GM18508 (cell line): ENCODE results near the gene FAM136A.
"Not testable (repeated sequence)": the region's sequence is repeated elsewhere in the genome, so short reads cannot be mapped to it uniquely, and the experiment has no call there.

Source experiments
- ATAC-seq: cut with Tn5 transposase; IDR thresholded peaks from one replicate; pipeline ENCODE4 v1.9.1; 2021; ENCODE audit warnings: moderate number of reproducible peaks; ENCODE audit not compliant: insufficient read depth, unreplicated experiment

The FAM136A gene

DNA sequence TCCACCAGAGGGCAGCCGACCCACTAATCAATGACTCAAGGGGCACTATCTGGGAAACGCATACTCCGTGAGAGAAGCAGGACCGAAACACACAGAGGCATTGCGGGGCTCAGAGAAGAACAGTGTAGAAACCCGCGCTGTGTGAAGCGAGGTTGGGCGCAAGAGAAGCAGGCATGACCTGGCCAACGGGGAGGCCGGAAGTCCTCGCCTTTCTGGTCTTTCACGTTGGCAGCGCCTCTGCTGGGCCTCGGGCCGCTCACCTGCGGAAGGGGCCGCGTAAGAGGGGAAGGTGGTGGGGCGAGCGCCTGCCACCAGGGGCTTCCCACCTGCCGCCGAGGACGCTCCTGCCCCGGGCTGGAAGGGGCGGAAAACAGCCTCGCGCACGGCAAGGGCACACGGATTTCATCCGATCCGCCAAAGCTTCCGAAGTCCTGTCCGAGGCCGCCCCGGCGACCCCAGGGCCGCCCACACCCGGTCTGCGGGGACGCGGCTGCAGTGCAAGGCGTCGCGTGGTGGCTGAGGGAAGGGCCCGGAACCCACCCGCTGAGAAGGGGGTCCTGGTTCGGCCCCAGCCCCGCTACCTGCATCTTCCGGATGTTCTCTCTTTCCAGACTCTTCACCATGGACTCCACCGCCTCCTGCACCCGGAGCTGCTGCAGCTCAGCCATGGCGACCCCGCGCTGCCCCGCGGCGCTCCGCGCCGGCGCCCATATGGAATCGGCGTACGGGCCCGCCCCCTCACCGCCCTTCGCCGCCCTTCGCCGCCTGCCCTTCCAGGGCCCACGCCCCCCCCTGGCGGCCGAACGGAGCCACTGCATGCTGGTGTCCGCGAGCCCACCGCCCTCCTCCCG lies at the start of gene FAM136A:
FAM136A (minus strand) TSS at position 724 of the 851 bp plus-strand sequence; CDS start at position 668, 56 bp downstream.
- ATAC-seq, result peak; percentile 40

DNA sequence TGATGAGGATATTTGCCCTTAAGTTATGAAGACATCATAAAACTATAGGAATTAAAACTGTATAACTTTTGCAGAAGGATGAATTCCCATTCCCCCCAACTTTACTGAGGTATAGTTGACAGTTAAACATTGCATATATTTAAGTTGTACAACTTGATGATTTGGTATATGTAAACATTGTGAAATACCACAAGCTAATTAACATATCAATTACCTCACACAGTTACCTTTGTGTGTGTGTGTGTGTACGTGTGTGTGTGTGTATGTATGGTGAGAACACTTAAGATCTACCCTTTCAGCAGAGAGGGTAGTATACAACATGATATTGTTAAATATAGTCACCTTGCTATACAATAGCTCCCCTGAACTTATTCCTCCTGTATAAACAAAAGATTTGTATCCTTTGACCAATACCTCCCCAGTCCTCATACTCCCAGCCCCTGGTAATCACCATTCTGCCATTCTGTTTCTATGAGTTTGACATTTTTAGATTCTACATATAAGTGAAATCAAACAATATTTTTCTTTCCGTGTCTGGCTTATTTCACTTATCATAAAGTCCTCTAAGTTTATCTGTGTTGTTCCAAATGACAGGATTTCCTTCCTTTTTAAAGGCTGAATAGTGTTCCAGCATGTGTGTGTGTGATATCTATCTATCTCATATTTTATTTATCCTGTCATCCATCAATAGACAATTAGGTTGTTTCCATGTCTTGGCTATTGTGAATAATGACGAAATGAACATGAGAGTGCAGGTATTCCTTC lies 48.2 kb upstream of the FAM136A start:
- no peak for ATAC-seq

- no peak for ATAC-seq
These were observed 46.0 kb upstream of the FAM136A start for GRCh38 chr2:70347831-70348230.

DNA sequence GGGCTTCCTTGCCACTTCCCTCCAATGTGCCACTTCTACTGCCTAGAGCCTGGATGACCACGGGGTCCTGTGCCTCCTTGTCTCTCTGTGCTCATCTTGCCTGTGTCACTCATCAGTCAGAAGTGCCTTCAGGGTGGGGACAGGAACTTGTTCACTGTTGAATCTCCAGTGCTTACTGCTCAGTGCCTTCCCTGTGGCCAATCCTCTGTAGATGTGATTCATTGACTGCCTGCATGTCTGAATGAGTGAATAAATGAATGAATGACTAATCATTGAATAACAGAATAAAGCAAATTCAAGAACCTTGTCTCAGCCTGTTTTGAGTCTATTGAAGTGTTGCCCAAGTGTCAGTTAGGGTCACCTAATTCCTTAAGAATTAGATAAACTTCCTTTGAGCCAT lies 42.3 kb upstream of the FAM136A start:
- no peak for ATAC-seq

- no peak for ATAC-seq
These were observed 39.6 kb upstream of the FAM136A start for GRCh38 chr2:70341477-70341765.

DNA sequence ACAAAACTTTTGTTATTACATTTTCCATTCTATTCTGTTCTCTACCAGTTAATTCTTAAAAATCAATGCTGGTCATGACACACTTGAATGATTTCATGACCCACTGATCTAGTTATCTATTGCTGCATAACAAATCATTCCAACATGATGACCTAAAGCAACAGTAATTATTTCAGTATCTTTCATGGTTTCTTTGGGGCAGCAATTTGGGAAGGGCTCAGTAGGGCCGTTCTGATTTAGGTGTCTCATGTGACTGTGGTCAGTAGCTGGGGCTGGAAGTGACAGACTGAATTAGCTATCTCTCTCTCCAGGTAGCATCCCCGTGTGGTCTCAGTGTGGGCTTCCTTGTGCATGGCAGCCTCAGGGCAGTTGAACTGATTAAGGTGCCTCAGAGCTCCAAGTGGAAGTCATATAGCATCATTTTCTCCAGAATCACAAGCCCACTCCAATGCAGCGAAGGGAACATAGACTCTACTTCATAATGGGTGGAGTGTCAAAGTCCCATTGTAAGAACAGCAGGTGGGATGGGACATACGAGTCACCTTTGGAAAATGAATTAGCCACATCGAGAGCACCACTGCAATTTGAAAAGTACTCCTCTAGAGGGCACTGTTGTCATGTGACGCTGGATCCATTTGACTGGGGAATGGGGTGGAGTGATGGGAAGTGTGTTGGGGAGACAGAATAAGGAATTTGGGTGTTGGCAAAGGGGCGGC lies 39.1 kb upstream of the FAM136A start:
- no peak for ATAC-seq

- ATAC-seq, result no peak
These were observed 38.2 kb upstream of the FAM136A start for GRCh38 chr2:70340075-70340474.

- ATAC-seq, result no peak
These were observed 34.7 kb upstream of the FAM136A start for GRCh38 chr2:70336552-70336951.

- ATAC-seq, result no peak
These were observed 29.1 kb upstream of the FAM136A start for GRCh38 chr2:70331012-70331411.

- no peak for ATAC-seq
These were observed 28.6 kb upstream of the FAM136A start for GRCh38 chr2:70330476-70330875.

DNA sequence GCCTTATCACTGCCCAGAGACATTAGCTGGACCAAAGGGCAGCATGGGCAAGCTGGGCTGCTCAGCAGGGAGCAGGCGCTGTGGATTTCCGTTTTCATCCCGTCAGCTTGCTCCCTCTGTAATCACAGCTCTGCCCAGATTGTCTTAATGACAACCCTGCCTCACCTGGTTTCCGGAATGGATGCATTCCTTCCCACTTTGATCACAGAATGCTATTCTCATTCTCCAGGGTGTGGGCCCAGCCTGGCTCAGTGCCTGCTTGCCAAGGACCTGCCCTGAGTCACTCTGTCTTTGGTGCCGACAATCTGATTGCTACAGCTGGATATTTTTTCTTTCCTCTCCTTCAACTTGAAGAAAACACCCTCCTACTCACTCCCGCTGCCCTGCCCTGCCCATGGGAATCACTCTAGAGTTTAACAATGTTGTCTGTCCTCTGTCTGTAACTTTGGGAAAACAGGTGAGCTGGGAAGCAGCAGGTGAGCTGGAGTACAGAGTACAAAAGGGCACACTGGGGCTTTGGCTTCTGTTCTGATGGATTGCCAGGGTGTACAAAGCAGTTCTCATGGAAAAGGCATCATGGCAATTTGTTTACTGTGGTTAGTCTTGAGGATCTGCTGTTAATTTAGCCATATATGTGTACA lies 27.2 kb upstream of the FAM136A start:
- no peak for ATAC-seq

DNA sequence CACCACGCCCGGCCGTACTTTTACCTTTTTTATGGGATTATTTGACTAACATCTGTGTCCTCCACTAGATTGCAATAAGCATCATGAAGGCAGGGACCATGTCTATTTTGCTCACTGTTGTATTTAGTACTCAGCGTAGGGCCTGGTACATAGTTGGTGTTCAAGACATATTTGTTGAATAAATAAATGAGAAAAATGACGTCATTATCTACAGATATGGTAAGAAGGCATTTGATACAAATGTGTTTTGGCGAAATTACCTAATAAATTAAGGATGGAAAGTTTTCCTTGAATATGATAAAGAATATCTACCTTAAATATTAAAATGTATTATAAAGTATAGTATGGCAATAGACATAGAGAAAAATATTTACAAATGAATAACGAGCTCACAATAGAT lies 24.0 kb upstream of the FAM136A start:
- ATAC-seq, result no peak

DNA sequence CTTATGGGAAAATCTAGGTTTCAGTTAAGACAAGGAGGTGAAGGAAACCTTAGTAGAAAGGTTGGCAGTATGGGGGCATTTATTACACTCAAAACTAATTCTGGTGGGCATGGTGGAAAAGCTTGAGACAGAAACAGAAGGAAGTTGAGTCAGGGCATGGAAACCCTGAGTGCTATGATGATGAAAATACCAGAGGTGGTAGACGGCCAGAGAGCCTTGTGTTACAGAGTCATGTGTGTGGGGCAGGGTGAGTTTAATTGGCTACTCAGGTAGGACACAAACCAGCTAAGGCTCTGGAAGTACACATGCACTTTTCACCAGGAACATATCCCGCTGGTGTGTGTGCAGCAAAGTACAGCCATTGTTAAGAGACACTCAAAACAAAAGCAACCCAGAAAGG lies 20.7 kb upstream of the FAM136A start:
- no peak for ATAC-seq

- no peak for ATAC-seq
These were observed 19.5 kb upstream of the FAM136A start for GRCh38 chr2:70321370-70321769.

DNA sequence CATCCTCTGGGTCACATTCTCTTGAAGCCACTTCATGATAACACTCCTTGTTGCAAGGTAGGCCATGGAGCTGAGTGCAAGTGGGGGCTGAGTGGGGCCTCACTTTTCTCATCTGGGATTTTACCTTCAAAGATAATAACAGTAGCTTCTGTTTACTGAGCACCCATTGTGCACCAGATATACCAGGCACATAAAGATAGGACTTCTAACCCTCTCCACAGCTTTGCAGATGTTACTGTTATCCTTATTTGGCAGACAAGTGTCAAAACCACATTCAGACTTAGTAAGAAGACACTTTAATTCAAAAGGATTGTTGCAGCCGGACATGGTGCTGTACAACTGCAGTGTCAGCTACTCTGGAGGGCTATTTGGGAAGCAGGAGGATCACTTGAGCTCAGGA lies 12.8 kb upstream of the FAM136A start:
- ATAC-seq, result no peak

DNA sequence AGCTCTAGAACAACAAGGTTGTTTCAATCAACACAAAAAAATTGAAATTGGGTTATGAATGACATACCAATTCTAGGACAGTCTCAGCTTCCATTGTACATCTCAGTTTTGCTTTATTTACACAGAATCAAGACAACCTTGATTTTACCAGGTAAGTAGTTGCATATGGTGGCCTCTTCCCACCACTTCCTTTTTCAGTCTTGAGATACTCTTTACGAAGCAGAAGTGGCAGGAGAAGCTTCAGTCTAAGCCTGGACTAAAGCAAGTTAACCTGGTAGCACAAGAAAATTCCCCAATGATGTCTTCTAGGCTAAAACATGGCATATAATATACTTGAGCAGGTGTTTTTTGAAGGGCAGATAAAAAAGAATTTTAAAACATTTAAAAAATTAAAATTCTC lies 10.7 kb upstream of the FAM136A start:
- no peak for ATAC-seq

DNA sequence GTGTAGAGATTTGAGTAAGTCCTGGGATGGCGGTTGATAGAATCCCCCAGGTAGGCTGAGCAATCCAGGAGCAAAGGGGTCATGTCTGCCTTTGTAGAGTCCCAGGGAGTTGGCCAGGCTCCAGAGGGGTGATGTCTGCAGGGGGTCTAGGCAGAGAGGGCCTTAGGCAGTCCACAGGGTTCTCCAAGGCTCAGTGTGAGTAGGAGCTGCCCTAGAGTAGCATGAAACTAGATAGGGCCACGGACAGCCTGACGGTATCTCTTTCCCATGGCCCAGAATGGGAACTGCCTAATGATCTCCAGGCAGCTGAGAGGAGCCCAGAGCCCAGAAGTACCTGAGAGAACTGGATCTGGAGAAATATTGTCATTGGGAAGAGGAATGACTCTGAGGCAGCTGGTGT lies 9.0 kb upstream of the FAM136A start:
- no peak for ATAC-seq

- no peak for ATAC-seq
These were observed 3.7 kb upstream of the FAM136A start for GRCh38 chr2:70305531-70305930.

DNA sequence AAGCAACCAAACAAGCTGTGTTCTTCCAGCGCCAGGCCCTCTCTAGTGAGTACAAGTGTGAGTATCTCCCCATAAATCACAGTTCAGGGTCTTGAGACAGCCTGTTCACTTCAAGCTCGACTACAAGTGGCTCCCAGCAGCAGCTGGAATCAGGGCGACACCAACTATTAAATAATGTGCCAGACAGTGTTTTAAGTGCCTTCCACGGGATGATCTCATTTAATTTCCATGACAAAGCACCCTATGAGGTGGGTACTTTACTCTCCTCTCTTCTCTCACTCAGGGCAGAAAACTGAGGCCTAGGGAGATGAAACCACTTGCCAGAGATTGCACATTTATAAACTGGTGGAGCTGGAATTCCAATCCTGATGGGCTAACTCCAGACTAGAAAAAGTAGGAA lies 2.6 kb upstream of the FAM136A start:
- no peak for ATAC-seq

- ATAC-seq, result no peak
These were observed 1.3 kb upstream of the FAM136A start for GRCh38 chr2:70303186-70303585.

GRCh38 chr2:70302195-70302546 lies 304 bp upstream of the FAM136A start:
- not testable (repeated sequence) for ATAC-seq
